Glomerular visceral epithelial cell (primary cell): ENCODE results near the gene MKRN1.
A peak's percentile ranks its signal among the peaks of the same experiment; 100 is the strongest.
"Not testable (repeated sequence)": the region's sequence is repeated elsewhere in the genome, so short reads cannot be mapped to it uniquely, and the experiment has no call there.

Experiments used
- DNase-seq: peaks from one replicate; pipeline ENCODE4 v3.0.0-alpha.2; 2016; ENCODE audit errors: extremely low spot score

MKRN1 gene

DNA sequence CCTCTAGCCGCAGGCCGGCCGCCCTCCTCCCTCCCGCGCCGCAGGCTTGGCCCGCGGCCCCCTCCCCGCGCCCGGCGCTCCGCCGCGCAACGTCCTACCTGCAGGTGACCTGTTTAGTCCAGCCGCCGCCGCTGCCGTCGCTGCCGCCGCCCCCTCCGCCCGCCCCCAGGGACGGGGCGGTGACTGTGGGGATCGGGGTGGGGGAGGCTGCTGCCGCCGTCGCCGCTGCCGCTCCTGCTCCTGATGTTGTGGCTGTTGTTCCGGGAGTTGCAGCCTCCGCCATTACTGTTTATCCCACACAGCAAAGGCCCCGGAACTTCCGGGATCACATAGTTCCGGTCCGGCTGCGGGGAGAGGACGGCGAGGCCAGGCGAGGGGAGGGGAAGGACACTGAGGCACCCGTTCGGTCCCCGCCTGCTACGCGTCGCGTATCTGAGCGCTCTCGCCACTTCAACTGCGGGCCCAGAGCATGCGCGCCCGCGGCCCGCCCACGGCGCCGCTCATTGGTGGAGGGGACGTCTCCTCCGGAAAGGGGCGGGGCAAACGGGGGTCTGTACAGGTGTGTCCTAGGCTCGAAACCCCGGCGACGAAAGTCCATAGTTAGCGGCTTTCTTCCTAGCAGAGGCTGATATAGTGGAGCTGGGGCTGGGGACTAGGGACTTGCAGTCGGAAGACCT, at the start of gene MKRN1:
Gene MKRN1, minus strand, starts transcription at position 444 of the 677 bp plus-strand sequence. Its CDS starts 161 bp downstream, at position 283.
- DNase-seq: peak; percentile 91

DNA sequence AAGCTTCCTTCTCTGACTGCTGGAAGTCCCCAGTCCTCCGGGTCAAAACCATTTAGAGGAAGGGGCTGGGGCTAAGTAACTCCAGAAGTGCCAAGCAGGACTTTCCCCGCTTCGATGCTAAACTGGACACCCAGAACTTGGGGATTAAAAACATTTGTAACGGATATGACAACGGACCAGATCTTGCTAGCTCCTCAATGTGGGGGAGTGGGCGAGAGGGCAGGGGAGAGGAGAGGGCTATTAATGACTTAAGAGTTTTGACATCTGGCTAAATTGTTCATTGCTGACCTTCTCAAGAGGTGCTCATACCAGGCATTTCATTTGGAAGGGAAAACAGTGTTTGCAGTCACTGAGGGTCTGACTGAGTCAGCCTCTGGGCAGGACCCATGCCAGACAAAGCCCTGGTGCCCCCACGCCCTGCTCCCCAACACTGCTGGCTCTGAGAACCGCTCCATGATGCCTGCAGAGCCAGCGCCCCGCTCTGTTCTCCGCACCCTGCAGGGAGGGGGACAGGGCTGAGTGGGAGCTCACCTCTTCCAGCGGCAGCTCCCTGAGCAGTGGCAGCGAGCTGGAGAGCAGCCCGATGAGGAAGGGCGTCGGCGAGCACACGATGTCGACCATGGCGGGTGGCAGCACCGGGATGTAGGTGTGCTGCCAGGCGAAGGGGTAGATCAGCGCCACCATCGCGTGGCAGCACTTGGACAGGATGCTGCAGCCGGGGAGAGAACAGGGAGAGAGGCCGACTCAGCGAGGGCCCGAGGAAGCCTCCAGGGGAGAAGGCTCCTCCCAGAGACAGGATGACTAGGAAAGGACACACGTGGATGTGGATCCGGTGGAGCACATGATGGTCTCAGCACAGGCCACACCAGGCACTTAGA, 47.7 kb upstream of the MKRN1 start:
- DNase-seq: peak; percentile 22

- no peak for DNase-seq
These were observed 46.9 kb upstream of the MKRN1 start for GRCh38 chr7:140526214-140526613.

- peak; percentile 83 for DNase-seq
These were observed 46.4 kb upstream of the MKRN1 start for GRCh38 chr7:140525743-140526142.

GRCh38 chr7:140521421-140521820, 42.1 kb upstream of the MKRN1 start:
- DNase-seq: peak; percentile 18

DNA sequence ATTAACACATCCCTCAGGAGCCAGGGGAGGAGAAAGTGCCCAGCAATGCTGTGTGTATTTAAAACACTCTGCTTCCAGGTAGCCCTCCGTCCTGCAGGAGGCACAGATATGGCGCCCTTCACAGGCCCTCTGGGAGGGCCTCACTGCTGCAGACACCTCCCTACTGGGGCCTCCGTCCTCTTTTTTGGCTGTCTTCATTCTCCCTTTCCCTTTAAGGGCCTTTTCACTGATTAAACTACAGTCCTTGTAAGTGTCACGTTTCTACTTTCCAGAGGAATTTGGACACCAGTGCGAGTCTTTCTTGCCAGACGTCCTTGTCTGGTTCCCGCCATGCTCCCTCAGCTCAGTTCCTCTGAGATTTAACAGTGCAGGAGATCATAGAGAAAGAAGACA, 39.7 kb upstream of the MKRN1 start:
- no peak for DNase-seq

DNA sequence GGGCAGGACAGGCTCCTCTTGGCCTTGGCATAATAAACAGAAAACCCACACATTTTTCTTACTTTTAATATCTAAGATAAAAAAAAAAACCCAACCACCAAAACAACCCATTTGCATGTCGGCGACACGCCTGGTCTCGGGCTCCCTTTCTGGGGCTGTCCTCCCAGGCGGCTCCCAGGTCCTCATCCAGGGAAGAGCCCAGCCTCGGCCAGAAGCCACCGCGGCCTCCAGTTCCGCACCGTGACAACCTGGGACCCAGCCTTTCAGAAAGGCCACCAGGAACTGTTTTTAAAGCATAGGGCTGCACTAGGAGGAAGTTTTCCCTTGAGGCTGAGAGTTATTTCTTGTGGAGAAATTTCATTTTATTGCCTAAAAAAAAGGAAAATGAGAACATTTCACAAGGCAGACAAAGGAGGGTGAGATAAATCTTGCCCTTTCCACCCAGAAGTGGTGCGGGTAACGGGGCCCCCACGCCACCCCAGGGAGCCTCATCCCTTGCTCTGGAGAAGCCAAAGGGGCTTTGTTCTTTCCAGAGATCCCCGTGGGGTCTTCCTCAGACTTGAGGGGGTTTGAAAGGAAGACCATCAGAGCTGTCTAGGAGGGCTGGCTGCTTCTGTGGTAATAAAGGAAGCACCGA, 39.2 kb upstream of the MKRN1 start:
- no peak for DNase-seq

- DNase-seq: peak; percentile 88
These were observed 38.5 kb upstream of the MKRN1 start for GRCh38 chr7:140517546-140518369.

DNA sequence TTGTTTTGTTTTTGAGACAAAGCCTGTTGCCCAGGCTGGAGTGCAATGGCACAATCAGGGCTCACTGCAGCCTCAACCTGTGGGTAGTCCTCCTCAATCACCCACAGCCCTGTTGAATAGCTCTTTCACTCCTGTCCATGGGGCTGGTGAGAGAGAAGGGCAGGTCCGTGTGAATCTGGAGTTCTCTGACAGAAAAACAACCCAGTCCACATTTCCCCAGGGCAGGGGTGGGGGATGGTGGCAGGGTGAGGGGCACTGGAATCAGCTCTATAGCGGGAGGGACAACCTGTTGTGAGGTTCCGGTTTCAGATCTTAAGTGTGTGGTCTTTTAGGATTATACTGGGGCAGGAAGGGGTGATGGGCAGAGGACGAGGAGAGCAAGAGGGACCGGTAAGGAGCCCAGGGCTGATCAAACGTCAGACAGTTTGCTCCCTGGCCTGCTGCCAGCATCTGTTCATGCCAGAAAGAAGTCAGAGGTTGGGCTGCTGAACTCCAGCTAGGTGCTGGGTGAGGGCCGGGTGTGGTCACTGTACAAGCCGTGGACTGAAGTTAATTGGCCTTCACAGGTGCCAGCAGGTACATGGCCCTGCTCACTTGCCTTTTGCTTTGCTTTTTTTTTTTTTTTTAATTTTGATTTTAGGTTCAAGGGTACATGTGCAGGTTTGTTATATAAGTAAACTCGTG, 33.2 kb upstream of the MKRN1 start:
- peak; percentile 27 for DNase-seq

GRCh38 chr7:140509789-140510188, 30.5 kb upstream of the MKRN1 start:
- DNase-seq: no peak

DNA sequence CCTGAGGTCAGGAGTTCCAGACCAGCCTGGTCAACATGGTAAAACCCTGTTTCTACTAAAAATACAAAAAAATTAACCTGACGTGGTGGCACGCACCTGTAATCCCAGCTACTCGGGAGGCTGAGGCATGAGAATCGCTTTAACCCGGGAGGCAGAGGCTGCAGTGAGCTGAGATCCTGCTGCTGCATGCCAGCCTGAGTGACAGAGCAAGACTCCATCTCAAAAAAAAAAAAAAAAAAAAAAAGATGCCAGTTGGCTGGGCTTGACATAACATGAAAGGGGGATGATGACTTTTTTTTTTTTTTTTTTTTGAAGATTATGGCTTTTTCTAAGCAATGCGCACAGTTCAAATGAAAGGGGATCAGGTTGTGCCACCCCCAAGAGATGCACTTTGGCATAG, 28.3 kb upstream of the MKRN1 start:
- not testable (repeated sequence) for DNase-seq

DNA sequence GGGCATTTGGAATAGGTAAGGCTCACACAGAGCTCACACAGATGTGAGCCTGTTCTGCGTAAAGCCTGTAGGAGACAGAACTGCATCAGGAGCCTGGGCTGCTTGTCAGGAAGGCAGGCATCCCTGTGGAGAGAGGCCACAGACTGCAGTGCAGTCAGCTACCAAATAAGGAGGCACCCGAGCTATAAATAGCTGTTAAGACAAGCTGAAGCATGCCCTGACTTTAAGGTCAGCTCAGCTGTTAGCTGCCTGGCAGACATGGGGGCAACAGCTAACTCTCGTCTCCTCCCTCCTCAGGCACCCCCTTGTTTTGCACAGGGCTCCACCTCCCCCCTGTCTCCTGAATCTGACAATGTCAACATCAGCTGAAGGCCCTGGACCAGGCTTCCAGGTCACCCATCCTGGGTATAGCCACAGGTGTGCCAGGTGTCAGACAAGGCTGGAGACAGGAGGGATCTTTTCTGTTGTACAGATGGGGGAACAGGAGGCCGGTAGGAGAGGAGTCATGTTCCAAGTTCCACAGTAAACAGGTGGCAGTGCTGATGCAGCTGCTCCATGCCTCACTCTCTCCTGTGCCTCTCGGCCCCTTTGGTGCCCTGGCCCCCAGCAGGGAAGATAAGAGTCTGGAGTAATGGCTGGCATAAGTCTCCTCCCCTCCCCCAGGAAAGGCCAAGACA, 27.6 kb upstream of the MKRN1 start:
- DNase-seq: peak; percentile 44

GRCh38 chr7:140501966-140502365, 22.7 kb upstream of the MKRN1 start:
- DNase-seq: no peak

DNA sequence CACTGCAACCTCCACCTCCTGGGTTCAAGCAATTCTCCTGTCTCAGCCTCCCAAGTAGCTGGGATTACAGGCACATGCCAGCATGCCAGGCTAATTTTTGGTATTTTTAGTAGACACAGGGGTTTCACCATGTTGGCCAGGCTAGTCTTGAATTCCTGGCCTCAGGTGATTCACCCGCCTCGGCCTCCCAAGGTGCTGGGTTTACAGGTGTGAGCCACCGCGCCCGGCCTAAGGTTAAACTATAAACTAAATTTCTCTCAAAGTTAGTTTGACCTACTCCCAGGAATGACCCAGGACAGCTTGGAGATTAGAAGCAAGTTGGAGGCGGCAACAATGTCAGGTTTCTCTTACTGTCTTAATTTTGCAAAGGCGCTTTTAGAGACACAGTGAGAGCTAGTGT, 18.5 kb upstream of the MKRN1 start:
- DNase-seq: not testable (repeated sequence)

GRCh38 chr7:140497241-140497769, 18.0 kb upstream of the MKRN1 start:
- DNase-seq: no peak

DNA sequence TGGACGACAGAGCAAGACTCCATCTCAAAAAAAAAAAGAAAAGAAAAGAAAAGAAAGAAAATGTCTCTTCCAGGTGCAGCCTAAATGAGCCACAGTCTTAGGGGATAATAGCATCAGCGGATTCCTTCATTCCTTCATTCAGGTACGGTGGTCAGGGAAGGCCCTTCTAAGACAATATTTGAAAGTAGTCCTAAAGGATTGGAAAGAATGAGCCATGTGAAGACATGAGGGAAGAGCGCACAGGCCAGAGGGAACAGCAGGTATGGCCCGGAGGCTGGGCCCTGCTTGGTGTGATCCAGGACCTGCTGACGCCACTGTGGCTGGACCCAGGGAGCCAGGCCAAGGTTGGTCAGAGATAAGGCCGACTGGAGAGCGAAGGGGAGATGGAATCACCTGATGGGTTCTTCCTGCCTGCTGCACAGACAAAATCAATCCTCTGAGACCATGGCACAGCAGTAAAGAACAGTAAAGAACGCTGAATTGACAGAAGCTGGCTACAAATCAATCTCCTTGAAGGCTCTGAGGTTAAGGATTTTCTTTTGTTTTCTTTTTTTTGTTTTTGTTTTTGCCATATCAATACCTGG, 16.3 kb upstream of the MKRN1 start:
- no peak for DNase-seq

DNA sequence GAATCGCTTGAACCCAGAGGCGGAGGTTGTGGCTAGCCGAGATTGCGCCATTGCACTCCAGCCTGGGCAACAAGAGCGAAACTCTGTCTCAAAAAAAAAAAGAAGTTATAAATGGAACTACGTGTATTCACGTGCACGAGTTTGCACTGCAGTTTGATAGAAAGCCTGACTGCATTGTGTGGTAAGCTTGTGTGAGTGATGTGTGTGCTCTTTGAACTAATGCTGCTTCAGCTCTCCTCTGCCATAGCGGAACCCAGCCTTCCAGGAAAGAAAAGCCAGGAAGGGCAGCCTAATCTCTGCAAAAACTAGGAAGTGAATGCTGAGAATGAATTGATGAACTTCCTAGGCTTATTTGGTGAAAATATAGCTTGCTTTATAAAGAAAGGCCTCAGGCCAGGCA, 15.6 kb upstream of the MKRN1 start:
- DNase-seq: no peak

DNA sequence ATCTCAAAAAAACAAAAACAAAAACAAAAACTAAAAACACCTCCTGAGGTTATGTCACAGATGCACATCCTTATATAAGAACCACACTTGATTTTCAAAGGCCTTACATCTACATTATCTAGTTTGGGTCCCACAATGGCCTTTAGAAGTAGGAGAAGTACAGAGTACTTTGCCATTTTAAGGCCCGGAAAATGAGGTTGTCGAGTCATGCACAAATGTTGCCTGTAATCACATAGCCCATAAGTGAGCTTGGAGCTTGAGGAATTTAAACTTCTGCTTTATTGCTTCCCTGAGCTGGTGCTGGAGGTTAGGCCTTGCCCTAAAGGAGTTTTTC, 9.7 kb upstream of the MKRN1 start:
- DNase-seq: no peak

- DNase-seq: peak; percentile 20
These were observed 6.4 kb upstream of the MKRN1 start for GRCh38 chr7:140485500-140486265.
